HEK293 (cell line): ENCODE results near the gene MRPL28.

Source experiments
- BCL11B ChIP-seq: fragments of 450-650 bp; formaldehyde crosslinking; IDR thresholded peaks from 2 replicates; pipeline ENCODE4 v1.5.1; 2016; ENCODE audit warnings: low read depth, missing biosample characterization, missing genetic modification characterization
- GLI4 ChIP-seq: fragments of 450-650 bp; formaldehyde crosslinking; IDR thresholded peaks from 2 replicates; pipeline ENCODE4 v1.5.1; 2016; ENCODE audit warnings: missing biosample characterization, missing genetic modification characterization
- KLF1 ChIP-seq: fragments of 450-650 bp; formaldehyde crosslinking; IDR thresholded peaks from 2 replicates; pipeline ENCODE4 v1.5.1; 2016; ENCODE audit warnings: missing biosample characterization, missing genetic modification characterization
- MYNN ChIP-seq: fragments of 450-650 bp; formaldehyde crosslinking; IDR thresholded peaks from 2 replicates; pipeline ENCODE4 v1.5.1; 2016; ENCODE audit warnings: missing biosample characterization, missing genetic modification characterization, borderline replicate concordance
- REST ChIP-seq: fragments of 450-650 bp; formaldehyde crosslinking; IDR thresholded peaks from 2 replicates; pipeline ENCODE4 v1.5.1; 2016; ENCODE audit warnings: missing biosample characterization, missing genetic modification characterization
- SP2 ChIP-seq: fragments of 450-650 bp; formaldehyde crosslinking; IDR thresholded peaks from 2 replicates; pipeline ENCODE4 v1.5.1; 2016; ENCODE audit warnings: missing biosample characterization, missing genetic modification characterization
- TCF7L2 ChIP-seq: IDR thresholded peaks from 2 replicates; pipeline ENCODE4 v1.6.1; 2011; ENCODE audit warnings: low read depth, mild to moderate bottlenecking, inconsistent platforms, low read length, moderate library complexity, borderline replicate concordance
- YY1 ChIP-seq: fragments of 450-650 bp; formaldehyde crosslinking; IDR thresholded peaks from 2 replicates; pipeline ENCODE4 v1.5.1; 2018; ENCODE audit warnings: missing biosample characterization, missing genetic modification characterization
- ZBTB11 ChIP-seq: fragments of 450-650 bp; formaldehyde crosslinking; conservative IDR thresholded peaks from 2 replicates; pipeline ENCODE4 v1.5.1; 2016; ENCODE audit warnings: low read depth, missing biosample characterization, missing genetic modification characterization
- ZBTB49 ChIP-seq: fragments of 450-650 bp; formaldehyde crosslinking; IDR thresholded peaks from 2 replicates; pipeline ENCODE4 v1.5.1; 2016; ENCODE audit warnings: missing biosample characterization, missing genetic modification characterization, low read depth
- ZBTB8A ChIP-seq: fragments of 450-650 bp; formaldehyde crosslinking; IDR thresholded peaks from 2 replicates; pipeline ENCODE4 v1.5.1; 2016; ENCODE audit warnings: missing biosample characterization, missing genetic modification characterization
- ZNF155 ChIP-seq: fragments of 450-650 bp; formaldehyde crosslinking; IDR thresholded peaks from 2 replicates; pipeline ENCODE4 v1.5.1; 2016; ENCODE audit warnings: missing biosample characterization, missing genetic modification characterization
- ZNF311 ChIP-seq: fragments of 450-650 bp; formaldehyde crosslinking; IDR thresholded peaks from 2 replicates; pipeline ENCODE4 v1.5.1; 2017; ENCODE audit warnings: missing biosample characterization, missing genetic modification characterization, borderline replicate concordance
- ZNF433 ChIP-seq: fragments of 450-650 bp; formaldehyde crosslinking; IDR thresholded peaks from 2 replicates; pipeline ENCODE4 v1.5.1; 2016; ENCODE audit warnings: missing biosample characterization, missing genetic modification characterization, low read depth
- ZNF548 ChIP-seq: fragments of 450-650 bp; formaldehyde crosslinking; IDR thresholded peaks from 2 replicates; pipeline ENCODE4 v1.5.1; 2016; ENCODE audit warnings: missing biosample characterization, missing genetic modification characterization
- TF ChIP-seq, protein P1 (sequence below): fragments of 450-650 bp; formaldehyde crosslinking; IDR thresholded peaks from 2 replicates; pipeline ENCODE4 v1.5.1; 2016; ENCODE audit warnings: missing biosample characterization, missing genetic modification characterization, borderline replicate concordance
- TF ChIP-seq, protein P2 (sequence below): fragments of 450-650 bp; formaldehyde crosslinking; IDR thresholded peaks from 2 replicates; pipeline ENCODE4 v1.5.1; 2016; ENCODE audit warnings: missing biosample characterization, missing genetic modification characterization
- TF ChIP-seq, protein P3 (sequence below): fragments of 450-650 bp; formaldehyde crosslinking; IDR thresholded peaks from 2 replicates; pipeline ENCODE4 v1.5.0; 2017; ENCODE audit warnings: missing biosample characterization, missing genetic modification characterization, borderline replicate concordance
- TF ChIP-seq, protein P4 (sequence below): IDR thresholded peaks from 2 replicates; pipeline ENCODE4 v1.6.1; 2011; ENCODE audit warnings: mild to moderate bottlenecking, low read depth, low read length, borderline replicate concordance

Gene MRPL28

GRCh38 chr16:324451-325334 is 45.6 kb downstream of the MRPL28 start (continued):
- no peak; the same call in none of the 2 replicates for TF ChIP-seq ZBTB11
- TF ChIP-seq KLF1: peak; percentile 98
- no peak for TF ChIP-seq TCF7L2
- TF ChIP-seq REST (tag by site-specific recombination): peak; percentile 36; the same call in 1 of the 2 replicates
- TF ChIP-seq SP2: peak; percentile 91
- TF ChIP-seq MYNN: 0 out of 2 replicates have a peak, but pooled peaks have one; percentile 23
- TF ChIP-seq, protein P1, sequence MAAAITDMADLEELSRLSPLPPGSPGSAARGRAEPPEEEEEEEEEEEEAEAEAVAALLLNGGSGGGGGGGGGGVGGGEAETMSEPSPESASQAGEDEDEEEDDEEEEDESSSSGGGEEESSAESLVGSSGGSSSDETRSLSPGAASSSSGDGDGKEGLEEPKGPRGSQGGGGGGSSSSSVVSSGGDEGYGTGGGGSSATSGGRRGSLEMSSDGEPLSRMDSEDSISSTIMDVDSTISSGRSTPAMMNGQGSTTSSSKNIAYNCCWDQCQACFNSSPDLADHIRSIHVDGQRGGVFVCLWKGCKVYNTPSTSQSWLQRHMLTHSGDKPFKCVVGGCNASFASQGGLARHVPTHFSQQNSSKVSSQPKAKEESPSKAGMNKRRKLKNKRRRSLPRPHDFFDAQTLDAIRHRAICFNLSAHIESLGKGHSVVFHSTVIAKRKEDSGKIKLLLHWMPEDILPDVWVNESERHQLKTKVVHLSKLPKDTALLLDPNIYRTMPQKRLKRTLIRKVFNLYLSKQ (tag by site-specific recombination): no peak
- TF ChIP-seq ZBTB49: no peak
- TF ChIP-seq, protein P2, sequence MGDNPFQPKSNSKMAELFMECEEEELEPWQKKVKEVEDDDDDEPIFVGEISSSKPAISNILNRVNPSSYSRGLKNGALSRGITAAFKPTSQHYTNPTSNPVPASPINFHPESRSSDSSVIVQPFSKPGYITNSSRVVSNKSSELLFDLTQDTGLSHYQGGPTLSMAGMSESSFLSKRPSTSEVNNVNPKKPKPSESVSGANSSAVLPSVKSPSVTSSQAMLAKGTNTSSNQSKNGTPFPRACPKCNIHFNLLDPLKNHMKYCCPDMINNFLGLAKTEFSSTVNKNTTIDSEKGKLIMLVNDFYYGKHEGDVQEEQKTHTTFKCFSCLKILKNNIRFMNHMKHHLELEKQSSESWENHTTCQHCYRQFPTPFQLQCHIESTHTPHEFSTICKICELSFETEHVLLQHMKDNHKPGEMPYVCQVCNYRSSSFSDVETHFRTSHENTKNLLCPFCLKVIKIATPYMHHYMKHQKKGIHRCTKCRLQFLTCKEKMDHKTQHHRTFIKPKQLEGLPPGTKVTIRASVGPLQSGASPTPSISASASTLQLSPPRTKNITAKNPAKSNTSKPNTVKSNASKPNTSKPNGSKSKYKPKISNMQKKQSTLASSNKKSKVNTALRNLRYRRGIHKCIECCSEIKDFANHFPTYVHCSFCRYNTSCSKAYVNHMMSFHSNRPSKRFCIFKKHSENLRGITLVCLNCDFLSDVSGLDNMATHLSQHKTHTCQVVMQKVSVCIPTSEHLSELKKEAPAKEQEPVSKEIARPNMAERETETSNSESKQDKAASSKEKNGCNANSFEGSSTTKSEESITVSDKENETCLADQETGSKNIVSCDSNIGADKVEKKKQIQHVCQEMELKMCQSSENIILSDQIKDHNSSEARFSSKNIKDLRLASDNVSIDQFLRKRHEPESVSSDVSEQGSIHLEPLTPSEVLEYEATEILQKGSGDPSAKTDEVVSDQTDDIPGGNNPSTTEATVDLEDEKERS (tag by site-specific recombination): no peak
- TF ChIP-seq ZBTB8A: peak; percentile 98
- TF ChIP-seq ZNF433: no peak
- no peak for TF ChIP-seq ZNF548 (tag by site-specific recombination)
- TF ChIP-seq BCL11B (tag by site-specific recombination): no peak
- TF ChIP-seq ZNF311 (tag by site-specific recombination): no peak
- TF ChIP-seq ZNF155 (tag by site-specific recombination): no peak
- TF ChIP-seq GLI4: no peak
- TF ChIP-seq, protein P3, sequence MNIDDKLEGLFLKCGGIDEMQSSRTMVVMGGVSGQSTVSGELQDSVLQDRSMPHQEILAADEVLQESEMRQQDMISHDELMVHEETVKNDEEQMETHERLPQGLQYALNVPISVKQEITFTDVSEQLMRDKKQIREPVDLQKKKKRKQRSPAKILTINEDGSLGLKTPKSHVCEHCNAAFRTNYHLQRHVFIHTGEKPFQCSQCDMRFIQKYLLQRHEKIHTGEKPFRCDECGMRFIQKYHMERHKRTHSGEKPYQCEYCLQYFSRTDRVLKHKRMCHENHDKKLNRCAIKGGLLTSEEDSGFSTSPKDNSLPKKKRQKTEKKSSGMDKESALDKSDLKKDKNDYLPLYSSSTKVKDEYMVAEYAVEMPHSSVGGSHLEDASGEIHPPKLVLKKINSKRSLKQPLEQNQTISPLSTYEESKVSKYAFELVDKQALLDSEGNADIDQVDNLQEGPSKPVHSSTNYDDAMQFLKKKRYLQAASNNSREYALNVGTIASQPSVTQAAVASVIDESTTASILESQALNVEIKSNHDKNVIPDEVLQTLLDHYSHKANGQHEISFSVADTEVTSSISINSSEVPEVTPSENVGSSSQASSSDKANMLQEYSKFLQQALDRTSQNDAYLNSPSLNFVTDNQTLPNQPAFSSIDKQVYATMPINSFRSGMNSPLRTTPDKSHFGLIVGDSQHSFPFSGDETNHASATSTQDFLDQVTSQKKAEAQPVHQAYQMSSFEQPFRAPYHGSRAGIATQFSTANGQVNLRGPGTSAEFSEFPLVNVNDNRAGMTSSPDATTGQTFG: no peak
- TF ChIP-seq YY1: no peak
- TF ChIP-seq, protein P4, sequence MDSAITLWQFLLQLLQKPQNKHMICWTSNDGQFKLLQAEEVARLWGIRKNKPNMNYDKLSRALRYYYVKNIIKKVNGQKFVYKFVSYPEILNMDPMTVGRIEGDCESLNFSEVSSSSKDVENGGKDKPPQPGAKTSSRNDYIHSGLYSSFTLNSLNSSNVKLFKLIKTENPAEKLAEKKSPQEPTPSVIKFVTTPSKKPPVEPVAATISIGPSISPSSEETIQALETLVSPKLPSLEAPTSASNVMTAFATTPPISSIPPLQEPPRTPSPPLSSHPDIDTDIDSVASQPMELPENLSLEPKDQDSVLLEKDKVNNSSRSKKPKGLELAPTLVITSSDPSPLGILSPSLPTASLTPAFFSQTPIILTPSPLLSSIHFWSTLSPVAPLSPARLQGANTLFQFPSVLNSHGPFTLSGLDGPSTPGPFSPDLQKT: no peak
